Neuron (in vitro differentiated cells): ENCODE measurements around the gene IL23A.
"Not testable (repeated sequence)": the region's sequence is repeated elsewhere in the genome, so short reads cannot be mapped to it uniquely, and the experiment has no call there.

Source experiments
- H2AFZ ChIP-seq: one replicate; pipeline ENCODE4 v1.6.1; 2013; ENCODE audit warnings: low read depth, mild to moderate bottlenecking, inconsistent platforms, low read length, moderate library complexity
- H3K27me3 ChIP-seq: one replicate; pipeline ENCODE4 v1.6.1; 2013; ENCODE audit warnings: low read length; ENCODE audit not compliant: insufficient read depth
- H3K36me3 ChIP-seq: one replicate; pipeline ENCODE4 v1.6.1; 2013; ENCODE audit warnings: low read length; ENCODE audit not compliant: insufficient read depth
- H3K4me1 ChIP-seq: one replicate; pipeline ENCODE4 v1.6.1; 2013; ENCODE audit warnings: low read length; ENCODE audit not compliant: insufficient read depth
- H3K4me3 ChIP-seq: 2 replicates; pipeline ENCODE4 v1.5.1; 2013; ENCODE audit warnings: mild to moderate bottlenecking, low read length, moderate library complexity
- H3K9me3 ChIP-seq: one replicate; pipeline ENCODE4 v1.6.1; 2013; ENCODE audit warnings: low read length

The IL23A gene

DNA sequence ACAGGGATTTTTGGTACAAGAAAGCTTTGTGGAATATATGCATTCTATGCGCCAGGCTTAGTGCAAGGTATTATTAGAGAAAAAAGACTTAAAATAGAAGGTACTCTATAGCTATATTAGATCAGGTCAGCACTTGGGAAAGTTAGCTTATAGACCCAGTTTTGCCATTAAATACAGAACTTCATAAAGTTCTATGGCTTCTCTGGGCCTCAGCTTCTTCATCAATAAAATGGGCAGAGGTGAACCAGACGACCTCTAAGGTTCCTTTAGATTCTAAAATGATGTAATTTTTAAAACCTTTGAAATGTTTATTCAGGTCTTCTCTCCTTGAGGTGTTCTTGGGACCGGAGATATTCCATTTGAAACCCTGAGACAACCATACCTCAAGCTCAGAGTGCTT, 30.0 kb upstream of the IL23A start:
- Histone ChIP-seq H3K9me3 (no peaks in the 10 kb centered on the region), H3K27me3 (no peaks in the 10 kb centered on the region), H3K4me3 (no peak overlapping the region), H3K4me1 (no peaks in the 10 kb centered on the region), H3K36me3 (peaks cover 65% of the 10 kb centered on the region), H2AFZ (no peak overlapping the region)

DNA sequence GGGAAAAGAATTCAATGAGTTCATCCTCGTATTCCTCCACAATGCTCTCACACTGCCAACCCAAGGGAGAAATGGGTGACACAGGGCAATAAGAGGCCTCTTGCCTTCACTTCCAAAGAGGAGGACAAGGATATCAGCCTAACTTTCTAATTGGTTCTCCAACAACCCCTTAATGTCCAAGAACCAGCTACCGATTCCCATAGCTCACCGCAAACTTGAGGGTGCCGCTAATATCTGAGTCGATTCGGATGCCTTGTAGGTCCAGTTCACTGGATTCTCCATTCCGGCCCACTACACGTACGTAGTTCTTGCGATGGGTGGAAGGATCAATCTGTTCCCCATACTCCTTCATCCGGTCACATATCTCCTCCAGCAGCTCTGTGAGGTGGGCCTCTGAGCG, 27.7 kb upstream of the IL23A start:
- Histone ChIP-seq H3K4me3 (no peak overlapping the region), H3K36me3 (peaks cover 53% of the 10 kb centered on the region), H3K27me3 (no peaks in the 10 kb centered on the region), H2AFZ (no peak overlapping the region), H3K9me3 (no peaks in the 10 kb centered on the region), H3K4me1 (peaks cover 10% of the 10 kb centered on the region)

GRCh38 chr12:56315249-56315621, 23.4 kb upstream of the IL23A start:
- H3K36me3 ChIP-seq, result peaks cover 28% of the 10 kb centered on the region
- H3K4me3 ChIP-seq, result peak overlapping the region; percentile 93
- H2AFZ ChIP-seq, result peak overlapping the region; percentile 12
- H3K9me3 ChIP-seq, result no peaks in the 10 kb centered on the region
- peaks cover 12% of the 10 kb centered on the region for H3K4me1 ChIP-seq
- H3K27me3 ChIP-seq, result no peaks in the 10 kb centered on the region

- H3K27me3 ChIP-seq, result no peaks in the 10 kb centered on the region
- H3K36me3 ChIP-seq, result peaks cover 21% of the 10 kb centered on the region
- peaks cover 12% of the 10 kb centered on the region for H3K4me1 ChIP-seq
- H3K4me3 ChIP-seq, result peak within 1 kb of the TSS; percentile 93
- H2AFZ ChIP-seq, result peak within 1 kb of the TSS; percentile 12
- H3K9me3 ChIP-seq, result no peaks in the 10 kb centered on the region
Observed at GRCh38 chr12:56315622-56316473, 22.8 kb upstream of the IL23A start, which contains the start of gene CNPY2. Gene CNPY2 (minus strand): TSS chr12:56315988. CDS start chr12:56315217, 771 bp downstream.

- no peaks in the 10 kb centered on the region for H3K27me3 ChIP-seq
- H3K36me3 ChIP-seq, result peaks cover 16% of the 10 kb centered on the region
- no peak overlapping the region for H3K4me3 ChIP-seq
- H3K4me1 ChIP-seq, result peaks cover 12% of the 10 kb centered on the region
- H3K9me3 ChIP-seq, result no peaks in the 10 kb centered on the region
- H2AFZ ChIP-seq, result no peak overlapping the region
Observed at GRCh38 chr12:56317675-56318074, 21.0 kb upstream of the IL23A start.

GRCh38 chr12:56321027-56321426, 17.7 kb upstream of the IL23A start:
- Histone ChIP-seq H2AFZ (no peak overlapping the region), H3K9me3 (no peaks in the 10 kb centered on the region), H3K4me3 (no peak overlapping the region), H3K4me1 (peaks cover 2% of the 10 kb centered on the region), H3K27me3 (no peaks in the 10 kb centered on the region), H3K36me3 (peaks cover 39% of the 10 kb centered on the region)

- H3K4me1 ChIP-seq, H3K27me3 ChIP-seq, H2AFZ ChIP-seq, H3K4me3 ChIP-seq, H3K9me3 ChIP-seq: not testable (repeated sequence)
- H3K36me3 ChIP-seq, result peaks cover 43% of the 10 kb centered on the region
Observed at GRCh38 chr12:56321610-56322009, 17.1 kb upstream of the IL23A start.

DNA sequence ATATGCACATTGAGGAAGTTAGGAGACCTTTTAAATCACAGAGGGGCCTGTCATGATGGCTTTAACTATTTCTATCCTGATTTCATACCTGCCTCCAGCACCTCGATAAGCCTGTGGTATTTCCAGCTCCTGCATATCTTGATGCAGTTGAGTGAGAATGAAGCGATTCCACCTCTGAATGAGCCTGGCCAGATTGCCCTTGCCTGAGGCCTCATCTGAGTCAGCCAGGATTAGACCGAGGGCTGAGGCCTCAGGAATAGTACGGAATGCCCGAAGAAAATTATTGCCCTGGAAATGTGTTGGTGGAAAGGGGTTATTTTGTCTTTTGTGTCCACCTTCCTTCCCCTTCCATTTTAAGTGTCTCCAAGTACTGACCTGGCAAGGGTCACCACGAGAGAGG, 14.5 kb upstream of the IL23A start:
- H3K27me3 ChIP-seq, result no peaks in the 10 kb centered on the region
- peaks cover 47% of the 10 kb centered on the region for H3K36me3 ChIP-seq
- no peaks in the 10 kb centered on the region for H3K9me3 ChIP-seq
- H3K4me1 ChIP-seq, result no peaks in the 10 kb centered on the region
- no peak overlapping the region for H3K4me3 ChIP-seq
- H2AFZ ChIP-seq, result no peak overlapping the region

DNA sequence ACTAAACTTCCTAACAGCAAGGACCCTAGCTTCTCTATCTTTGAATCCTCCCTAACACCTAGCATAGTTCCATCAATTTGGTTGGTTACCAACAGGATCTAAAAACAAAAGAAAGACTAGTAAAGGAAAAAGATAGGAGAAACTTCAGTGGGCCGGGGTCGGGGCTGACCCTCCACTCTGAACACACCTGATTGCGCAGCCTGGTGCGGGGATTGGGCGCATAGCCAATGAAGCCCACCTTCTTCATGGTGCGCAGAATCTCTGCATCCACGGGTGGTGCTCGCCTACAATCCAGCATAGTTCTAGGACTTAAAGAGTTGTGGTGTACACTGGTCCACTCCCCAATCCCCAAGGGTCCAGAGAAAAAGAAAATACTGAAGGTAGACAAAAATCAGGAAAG, 12.6 kb upstream of the IL23A start:
- H3K4me3 ChIP-seq, result no peak overlapping the region
- H2AFZ ChIP-seq, result no peak overlapping the region
- H3K4me1 ChIP-seq, result no peaks in the 10 kb centered on the region
- no peaks in the 10 kb centered on the region for H3K27me3 ChIP-seq
- peaks cover 43% of the 10 kb centered on the region for H3K36me3 ChIP-seq
- no peaks in the 10 kb centered on the region for H3K9me3 ChIP-seq

GRCh38 chr12:56326533-56326932, 12.2 kb upstream of the IL23A start:
- no peak overlapping the region for H3K4me3 ChIP-seq
- H3K9me3 ChIP-seq, result no peaks in the 10 kb centered on the region
- peaks cover 43% of the 10 kb centered on the region for H3K36me3 ChIP-seq
- no peak overlapping the region for H2AFZ ChIP-seq
- no peaks in the 10 kb centered on the region for H3K4me1 ChIP-seq
- no peaks in the 10 kb centered on the region for H3K27me3 ChIP-seq

GRCh38 chr12:56330936-56331490, 7.7 kb upstream of the IL23A start:
- no peaks in the 10 kb centered on the region for H3K9me3 ChIP-seq
- H3K27me3 ChIP-seq, result no peaks in the 10 kb centered on the region
- H3K36me3 ChIP-seq, result peaks cover 11% of the 10 kb centered on the region
- peaks cover 12% of the 10 kb centered on the region for H3K4me1 ChIP-seq
- H3K4me3 ChIP-seq, result no peak overlapping the region
- no peak overlapping the region for H2AFZ ChIP-seq

GRCh38 chr12:56332512-56333196, 6.0 kb upstream of the IL23A start:
- H2AFZ ChIP-seq, result no peak overlapping the region
- H3K4me1 ChIP-seq, result peaks cover 12% of the 10 kb centered on the region
- no peaks in the 10 kb centered on the region for H3K9me3 ChIP-seq
- H3K27me3 ChIP-seq, result no peaks in the 10 kb centered on the region
- peaks cover 5% of the 10 kb centered on the region for H3K36me3 ChIP-seq
- peak overlapping the region; percentile 59 for H3K4me3 ChIP-seq

- Histone ChIP-seq H3K9me3 (no peaks in the 10 kb centered on the region), H2AFZ (peak overlapping the region; percentile 77), H3K27me3 (no peaks in the 10 kb centered on the region), H3K36me3 (no peaks in the 10 kb centered on the region), H3K4me3 (peak overlapping the region; percentile 59), H3K4me1 (peaks cover 12% of the 10 kb centered on the region)
Observed at GRCh38 chr12:56333197-56333678, 5.4 kb upstream of the IL23A start.
